Measurements from ENCODE around the gene ATP6V0A1. TPM values are rescaled to one million over a fixed set of nuclear protein-coding genes. Genes with fewer than 3 reads are reported as not detected.

Gene ATP6V0A1
- total RNA-seq, 2 donors from 2014 or later, result 78.0 to 80.3 TPM

DNA sequence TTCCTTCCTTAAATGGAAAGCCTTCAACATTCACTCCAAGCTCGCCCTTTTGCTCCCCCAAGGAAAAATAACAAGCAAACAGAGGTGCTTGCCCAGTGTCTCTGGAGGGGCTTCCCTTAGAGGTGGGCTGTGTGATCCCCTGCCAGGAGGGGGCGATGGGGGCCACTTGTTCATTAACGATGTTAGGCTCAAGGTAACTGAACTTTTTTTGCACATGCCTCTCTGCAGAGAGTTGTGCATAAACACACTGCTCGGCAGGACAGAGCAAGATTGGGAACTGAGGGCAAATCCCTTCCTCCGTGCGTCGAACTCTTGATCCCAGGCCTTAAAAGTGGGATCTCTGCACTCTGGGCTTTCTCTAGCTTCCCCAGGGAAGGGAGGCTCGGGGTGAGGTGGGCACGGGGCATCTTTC is 61.9 kb downstream of the ATP6V0A1 start:
- Histone ChIP-seq H3K9me3 (no peaks in the 10 kb centered on the region), H3K27me3 (replicated peaks; ENCODE audit: insufficient read depth) (no peaks in the 10 kb centered on the region), H3K4me3 (no peak overlapping the region), H3K4me1 (replicated peaks) (peaks cover 8% of the 10 kb centered on the region), H3K36me3 (no peaks in the 10 kb centered on the region), H3K27ac (peak overlapping the region; percentile 87 to 93)
- intact Hi-C loops (cut with DNase I), result loop anchor here (2.0 kb wide), 1 partner anchor 62 kb away; the partner anchor contains the start of gene ATP6V0A1
- DNase-seq (ENCODE audit: low spot score), result no peak
- 40% methylated on average over 9 of the region's 9 CpGs for WGBS
- TF ChIP-seq POLR2A (IDR thresholded peaks at IDR 0.05), result no peak
- no peak for TF ChIP-seq POLR2AphosphoS5 (IDR thresholded peaks at IDR 0.05)
- TF ChIP-seq, protein P1, sequence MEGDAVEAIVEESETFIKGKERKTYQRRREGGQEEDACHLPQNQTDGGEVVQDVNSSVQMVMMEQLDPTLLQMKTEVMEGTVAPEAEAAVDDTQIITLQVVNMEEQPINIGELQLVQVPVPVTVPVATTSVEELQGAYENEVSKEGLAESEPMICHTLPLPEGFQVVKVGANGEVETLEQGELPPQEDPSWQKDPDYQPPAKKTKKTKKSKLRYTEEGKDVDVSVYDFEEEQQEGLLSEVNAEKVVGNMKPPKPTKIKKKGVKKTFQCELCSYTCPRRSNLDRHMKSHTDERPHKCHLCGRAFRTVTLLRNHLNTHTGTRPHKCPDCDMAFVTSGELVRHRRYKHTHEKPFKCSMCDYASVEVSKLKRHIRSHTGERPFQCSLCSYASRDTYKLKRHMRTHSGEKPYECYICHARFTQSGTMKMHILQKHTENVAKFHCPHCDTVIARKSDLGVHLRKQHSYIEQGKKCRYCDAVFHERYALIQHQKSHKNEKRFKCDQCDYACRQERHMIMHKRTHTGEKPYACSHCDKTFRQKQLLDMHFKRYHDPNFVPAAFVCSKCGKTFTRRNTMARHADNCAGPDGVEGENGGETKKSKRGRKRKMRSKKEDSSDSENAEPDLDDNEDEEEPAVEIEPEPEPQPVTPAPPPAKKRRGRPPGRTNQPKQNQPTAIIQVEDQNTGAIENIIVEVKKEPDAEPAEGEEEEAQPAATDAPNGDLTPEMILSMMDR (IDR thresholded peaks at IDR 0.05), result no peak

DNA sequence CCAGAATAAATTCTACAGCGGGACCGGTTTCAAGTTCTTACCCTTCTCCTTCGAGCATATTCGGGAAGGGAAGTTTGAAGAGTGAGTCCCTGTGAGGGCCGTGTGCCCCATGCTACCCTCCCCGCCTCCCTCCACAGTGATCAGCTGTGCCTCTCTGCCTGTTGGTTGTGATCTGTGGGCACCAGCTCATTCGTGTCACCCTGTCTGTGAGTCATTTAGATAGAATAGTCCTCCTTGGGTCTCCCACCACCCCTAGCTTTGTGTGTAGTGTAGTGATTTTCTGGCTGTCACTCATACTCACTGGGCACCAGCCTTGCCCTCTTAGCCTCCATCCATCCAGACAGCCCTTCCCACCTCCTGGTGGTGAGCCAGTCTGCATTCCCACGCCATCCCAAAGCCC is 62.4 kb downstream of the ATP6V0A1 start:
- WGBS, result 68% methylated on average over 8 of the region's 8 CpGs
- H3K4me3 ChIP-seq, result no peak overlapping the region

DNA sequence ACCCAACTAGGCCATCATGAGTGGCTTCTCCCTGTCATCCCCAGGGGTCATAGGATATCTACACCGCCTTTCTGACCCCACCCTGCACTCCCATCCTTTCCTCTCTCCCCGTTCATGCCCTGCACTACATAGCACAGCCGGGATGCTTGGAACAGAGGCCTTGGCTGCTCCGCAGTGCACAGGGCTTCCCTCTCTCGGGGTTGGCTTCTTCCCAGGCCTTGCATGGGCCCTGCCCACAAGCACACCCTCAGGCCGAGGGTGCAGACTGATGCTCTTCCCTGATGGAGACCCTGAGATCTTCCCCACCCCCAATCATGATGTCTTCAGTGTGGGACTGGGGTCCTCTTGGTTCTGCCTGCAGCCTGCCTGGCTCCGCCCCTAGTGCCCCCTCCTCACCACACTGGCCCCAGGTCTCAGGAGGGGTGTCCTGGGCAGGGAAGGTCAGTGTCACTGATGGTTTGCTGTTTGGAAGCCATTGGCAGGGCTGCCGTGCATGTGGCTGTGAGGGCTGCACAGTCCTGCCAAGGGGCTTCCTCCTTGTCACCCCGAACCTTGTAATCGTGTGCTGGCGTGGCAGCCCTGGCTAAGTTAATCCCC is 63.1 kb downstream of the ATP6V0A1 start:
- no peaks in the 10 kb centered on the region for H3K36me3 ChIP-seq
- no peak for DNase-seq (ENCODE audit: low spot score)
- 57% methylated on average over 11 of the region's 11 CpGs for WGBS
- H3K9me3 ChIP-seq, result no peaks in the 10 kb centered on the region
- peaks cover 8% of the 10 kb centered on the region for H3K4me1 ChIP-seq (replicated peaks)
- no peak for TF ChIP-seq POLR2AphosphoS5 (IDR thresholded peaks at IDR 0.05)
- TF ChIP-seq, protein P1 (IDR thresholded peaks at IDR 0.05), result no peak
- TF ChIP-seq POLR2A (IDR thresholded peaks at IDR 0.05), result no peak
- no peaks in the 10 kb centered on the region for H3K27me3 ChIP-seq (replicated peaks; ENCODE audit: insufficient read depth)
- H3K27ac ChIP-seq, result peak overlapping the region; percentile 87 to 93
- H3K4me3 ChIP-seq, result no peak overlapping the region
- intact Hi-C loops (cut with DNase I), result loop anchor here (2.0 kb wide), 1 partner anchor 63 kb away; the partner anchor contains the start of gene ATP6V0A1

More for the DNA sequence above, 62.4 kb downstream of the ATP6V0A1 start:
- H3K27ac ChIP-seq, result peak overlapping the region; percentile 87 to 93
- intact Hi-C loops (cut with DNase I), result loop anchor here (2.0 kb wide), 1 partner anchor 62 kb away; the partner anchor contains the start of gene ATP6V0A1
- H3K4me1 ChIP-seq (replicated peaks), result peaks cover 8% of the 10 kb centered on the region
- H3K9me3 ChIP-seq, result no peaks in the 10 kb centered on the region
- H3K36me3 ChIP-seq, result no peaks in the 10 kb centered on the region
- DNase-seq (ENCODE audit: low spot score), result no peak
- no peaks in the 10 kb centered on the region for H3K27me3 ChIP-seq (replicated peaks; ENCODE audit: insufficient read depth)
- TF ChIP-seq, protein P1 (IDR thresholded peaks at IDR 0.05), result no peak
- no peak for TF ChIP-seq POLR2AphosphoS5 (IDR thresholded peaks at IDR 0.05)

DNA sequence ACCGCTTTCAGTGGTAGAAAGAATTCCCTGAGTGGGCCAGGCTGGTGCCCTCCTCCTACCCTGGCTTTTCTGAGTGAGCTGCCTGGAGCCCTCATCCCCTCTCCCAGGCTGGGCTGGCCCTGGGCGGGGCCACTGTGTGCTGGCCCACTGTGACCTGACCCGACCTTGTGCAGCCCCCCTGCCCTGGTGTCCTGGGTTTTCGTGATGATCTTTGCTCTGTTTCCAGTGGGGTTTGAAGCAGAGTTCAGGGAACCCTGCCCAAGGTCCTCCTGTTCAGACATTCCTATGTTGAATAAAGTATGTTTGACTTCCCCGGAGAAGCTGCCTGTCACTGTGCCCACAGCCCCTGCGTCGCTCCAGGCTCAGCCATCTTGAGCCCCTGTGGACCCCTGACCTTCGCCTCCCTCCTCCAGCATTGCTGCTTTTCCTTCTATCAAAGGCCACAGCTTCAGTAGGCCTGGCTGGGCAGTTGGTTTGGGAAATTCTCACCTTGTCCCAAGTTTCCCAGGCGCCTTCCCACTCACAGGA is 63.6 kb downstream of the ATP6V0A1 start:
- TF ChIP-seq, protein P1 (IDR thresholded peaks at IDR 0.05), result no peak
- TF ChIP-seq POLR2A (IDR thresholded peaks at IDR 0.05), result no peak
- no peak for TF ChIP-seq POLR2AphosphoS5 (IDR thresholded peaks at IDR 0.05)
- no peaks in the 10 kb centered on the region for H3K36me3 ChIP-seq
- peaks cover 8% of the 10 kb centered on the region for H3K4me1 ChIP-seq (replicated peaks)
- no peak for DNase-seq (ENCODE audit: low spot score)
- peak overlapping the region; percentile 87 to 93 for H3K27ac ChIP-seq
- WGBS, result 72% methylated on average over 9 of the region's 9 CpGs
- intact Hi-C loops (cut with DNase I), result no loop called here
- no peaks in the 10 kb centered on the region for H3K9me3 ChIP-seq
- no peak overlapping the region for H3K4me3 ChIP-seq
- H3K27me3 ChIP-seq (replicated peaks; ENCODE audit: insufficient read depth), result no peaks in the 10 kb centered on the region

DNA sequence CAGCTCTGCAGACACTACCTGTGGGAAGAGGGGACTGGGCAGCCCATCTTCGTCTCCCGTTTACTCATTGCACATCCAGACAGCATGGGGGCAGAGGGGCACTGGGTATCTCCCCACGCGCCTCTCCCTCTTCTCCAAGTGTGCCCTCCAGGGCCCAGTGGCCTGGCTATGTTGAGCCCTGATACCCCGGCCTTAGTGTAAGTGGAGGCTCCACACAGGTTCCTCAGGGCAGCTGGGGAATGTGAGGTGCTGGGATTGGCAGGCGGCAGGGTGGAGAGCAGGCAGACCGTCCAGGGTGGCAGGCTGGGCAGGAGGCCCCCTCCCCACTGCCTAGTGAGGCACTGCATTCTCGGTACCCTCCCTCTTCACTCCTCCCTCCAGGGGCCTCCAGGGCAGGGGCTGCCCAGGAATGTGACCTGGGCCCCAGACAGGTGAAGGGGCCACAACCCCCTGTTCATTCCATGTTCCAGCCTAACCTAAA is 64.2 kb downstream of the ATP6V0A1 start:
- Histone ChIP-seq H3K4me1 (replicated peaks) (peaks cover 8% of the 10 kb centered on the region), H3K27me3 (replicated peaks; ENCODE audit: insufficient read depth) (no peaks in the 10 kb centered on the region), H3K27ac (peak overlapping the region; percentile 87 to 93), H3K36me3 (no peaks in the 10 kb centered on the region), H3K4me3 (no peak overlapping the region), H3K9me3 (no peaks in the 10 kb centered on the region)
- no peak for DNase-seq (ENCODE audit: low spot score)
- 90% methylated on average over 8 of the region's 8 CpGs for WGBS
- intact Hi-C loops (cut with DNase I), result no loop called here
- TF ChIP-seq POLR2A (IDR thresholded peaks at IDR 0.05) (no peak), POLR2AphosphoS5 (IDR thresholded peaks at IDR 0.05) (no peak)
- TF ChIP-seq, protein P1 (IDR thresholded peaks at IDR 0.05), result no peak
